ENCODE results near the gene FRMD4B. TPM values are rescaled to one million over a fixed set of nuclear protein-coding genes. Genes with fewer than 3 reads are reported as not detected.

Gene FRMD4B
- 1 to 10 TPM; 8.3 to 8.9 TPM for total RNA-seq

GRCh38 chr3:69385723-69386555, at the start of gene FRMD4B:
TSS of gene FRMD4B (minus strand) at chr3:69386088. CDS start at chr3:69385989, 99 bp downstream.
- Mint-ChIP-seq H3K27me3 (peaks cover 68% of the 10 kb centered on the region), H3K36me3 (no peaks in the 10 kb centered on the region), H3K27ac (no peak within 1 kb of the TSS), H3K9me3 (no peaks in the 10 kb centered on the region), H3K4me1 (peaks cover 4% of the 10 kb centered on the region), H3K4me3 (peak within 1 kb of the TSS; percentile 69)
- ATAC-seq (ENCODE audit: low read depth) (peak; percentile 79), DNase-seq (peak; percentile 60)
- POLR2A ChIA-PET, result no interaction called here

- H3K4me1 Mint-ChIP-seq, result no peaks in the 10 kb centered on the region
- no peaks in the 10 kb centered on the region for H3K9me3 Mint-ChIP-seq
- H3K4me3 Mint-ChIP-seq, result no peak overlapping the region
- DNase-seq (no peak), ATAC-seq (ENCODE audit: low read depth) (no peak)
- POLR2A ChIA-PET, result no interaction called here
- peaks cover 3% of the 10 kb centered on the region for H3K27me3 Mint-ChIP-seq
- no peak overlapping the region for H3K27ac Mint-ChIP-seq
- H3K36me3 Mint-ChIP-seq, result no peaks in the 10 kb centered on the region
These were observed 48.1 kb upstream of the FRMD4B start for GRCh38 chr3:69433969-69434325.

GRCh38 chr3:69433121-69433968, 47.5 kb upstream of the FRMD4B start:
- H3K27ac Mint-ChIP-seq, result no peak overlapping the region
- POLR2A ChIA-PET, result no interaction called here
- H3K4me1 Mint-ChIP-seq, result no peaks in the 10 kb centered on the region
- H3K27me3 Mint-ChIP-seq, result peaks cover 3% of the 10 kb centered on the region
- no peaks in the 10 kb centered on the region for H3K36me3 Mint-ChIP-seq
- no peak overlapping the region for H3K4me3 Mint-ChIP-seq
- H3K9me3 Mint-ChIP-seq, result no peaks in the 10 kb centered on the region
- DNase-seq (no peak), ATAC-seq (ENCODE audit: low read depth) (no peak)

- Mint-ChIP-seq H3K4me1 (no peaks in the 10 kb centered on the region), H3K27me3 (peaks cover 5% of the 10 kb centered on the region), H3K9me3 (no peaks in the 10 kb centered on the region), H3K27ac (no peak overlapping the region), H3K36me3 (no peaks in the 10 kb centered on the region), H3K4me3 (no peak overlapping the region)
- ATAC-seq (ENCODE audit: low read depth) (no peak), DNase-seq (no peak)
- POLR2A ChIA-PET, result no interaction called here
These were observed 42.9 kb upstream of the FRMD4B start for GRCh38 chr3:69428657-69429255.

GRCh38 chr3:69426967-69427304, 41.0 kb upstream of the FRMD4B start:
- H3K4me1 Mint-ChIP-seq, result no peaks in the 10 kb centered on the region
- no peaks in the 10 kb centered on the region for H3K36me3 Mint-ChIP-seq
- no peak overlapping the region for H3K4me3 Mint-ChIP-seq
- H3K27me3 Mint-ChIP-seq, result peaks cover 5% of the 10 kb centered on the region
- ATAC-seq (ENCODE audit: low read depth) (no peak), DNase-seq (no peak)
- POLR2A ChIA-PET, result interaction anchor here (0.6 kb wide), 1 partner anchor 11 kb away, joined by 3 read pairs; no protein-coding TSS in a partner anchor
- H3K27ac Mint-ChIP-seq, result no peak overlapping the region
- no peaks in the 10 kb centered on the region for H3K9me3 Mint-ChIP-seq

GRCh38 chr3:69426291-69426966, 40.5 kb upstream of the FRMD4B start:
- ATAC-seq (ENCODE audit: low read depth) (no peak), DNase-seq (no peak)
- Mint-ChIP-seq H3K27me3 (peaks cover 4% of the 10 kb centered on the region), H3K27ac (no peak overlapping the region), H3K9me3 (no peaks in the 10 kb centered on the region), H3K4me3 (no peak overlapping the region), H3K36me3 (no peaks in the 10 kb centered on the region), H3K4me1 (no peaks in the 10 kb centered on the region)
- POLR2A ChIA-PET, result no interaction called here

GRCh38 chr3:69425249-69425648, 39.4 kb upstream of the FRMD4B start:
- Mint-ChIP-seq H3K4me3 (no peak overlapping the region), H3K9me3 (no peaks in the 10 kb centered on the region), H3K4me1 (no peaks in the 10 kb centered on the region), H3K36me3 (no peaks in the 10 kb centered on the region), H3K27ac (no peak overlapping the region), H3K27me3 (peaks cover 2% of the 10 kb centered on the region)
- DNase-seq (no peak), ATAC-seq (ENCODE audit: low read depth) (peak; percentile 42)
- POLR2A ChIA-PET, result no interaction called here

GRCh38 chr3:69423463-69424155, 37.7 kb upstream of the FRMD4B start:
- Mint-ChIP-seq H3K4me1 (no peaks in the 10 kb centered on the region), H3K4me3 (no peak overlapping the region), H3K36me3 (no peaks in the 10 kb centered on the region), H3K27me3 (peaks cover 2% of the 10 kb centered on the region), H3K9me3 (no peaks in the 10 kb centered on the region), H3K27ac (no peak overlapping the region)
- POLR2A ChIA-PET, result no interaction called here
- no peak for DNase-seq
- ATAC-seq (ENCODE audit: low read depth), result no peak

GRCh38 chr3:69422751-69423150, 36.9 kb upstream of the FRMD4B start:
- ATAC-seq (ENCODE audit: low read depth), result no peak
- no peak overlapping the region for H3K27ac Mint-ChIP-seq
- DNase-seq, result no peak
- H3K4me1 Mint-ChIP-seq, result no peaks in the 10 kb centered on the region
- H3K36me3 Mint-ChIP-seq, result no peaks in the 10 kb centered on the region
- POLR2A ChIA-PET, result no interaction called here
- H3K9me3 Mint-ChIP-seq, result no peaks in the 10 kb centered on the region
- no peak overlapping the region for H3K4me3 Mint-ChIP-seq
- peaks cover 2% of the 10 kb centered on the region for H3K27me3 Mint-ChIP-seq

- Mint-ChIP-seq H3K4me3 (no peak overlapping the region), H3K9me3 (no peaks in the 10 kb centered on the region), H3K27ac (no peak overlapping the region), H3K27me3 (no peaks in the 10 kb centered on the region), H3K4me1 (no peaks in the 10 kb centered on the region), H3K36me3 (no peaks in the 10 kb centered on the region)
- ATAC-seq (ENCODE audit: low read depth) (no peak), DNase-seq (no peak)
- POLR2A ChIA-PET, result no interaction called here
These were observed 35.1 kb upstream of the FRMD4B start for GRCh38 chr3:69420781-69421520.

GRCh38 chr3:69419276-69419675, 33.4 kb upstream of the FRMD4B start:
- H3K9me3 Mint-ChIP-seq, result no peaks in the 10 kb centered on the region
- no peak overlapping the region for H3K4me3 Mint-ChIP-seq
- H3K27ac Mint-ChIP-seq, result no peak overlapping the region
- no peaks in the 10 kb centered on the region for H3K36me3 Mint-ChIP-seq
- no peaks in the 10 kb centered on the region for H3K4me1 Mint-ChIP-seq
- peaks cover 2% of the 10 kb centered on the region for H3K27me3 Mint-ChIP-seq
- POLR2A ChIA-PET, result no interaction called here
- no peak for ATAC-seq (ENCODE audit: low read depth)
- DNase-seq, result no peak

GRCh38 chr3:69417541-69418078, 31.7 kb upstream of the FRMD4B start:
- DNase-seq, result no peak
- peaks cover 2% of the 10 kb centered on the region for H3K27me3 Mint-ChIP-seq
- H3K9me3 Mint-ChIP-seq, result no peaks in the 10 kb centered on the region
- no peak overlapping the region for H3K4me3 Mint-ChIP-seq
- POLR2A ChIA-PET, result no interaction called here
- H3K4me1 Mint-ChIP-seq, result no peaks in the 10 kb centered on the region
- ATAC-seq (ENCODE audit: low read depth), result no peak
- no peak overlapping the region for H3K27ac Mint-ChIP-seq
- no peaks in the 10 kb centered on the region for H3K36me3 Mint-ChIP-seq

Measured in activated naive CD8-positive, alpha-beta T cell treated with anti-CD3 and anti-CD28 coated beads, Interleukin-2, amount 10 ng/mL, durations not matched to agents 7 days and 5 days (primary cell).